K562 (cell line): Measurements from ENCODE around the gene PRPF8. TPM values are rescaled to one million over a fixed set of nuclear protein-coding genes. Genes with fewer than 3 reads are reported as not detected.

Experiments
- CBFA2T2 ChIP-seq: fragments of 450-650 bp; conservative IDR thresholded peaks from 2 replicates; pipeline ENCODE4 v1.6.1; 2017; ENCODE audit warnings: mild to moderate bottlenecking
- DNMT1 ChIP-seq: fragments of 450-650 bp; IDR thresholded peaks from 2 replicates; pipeline ENCODE4 v1.6.1; 2016; ENCODE audit warnings: antibody characterized with exemption, mild to moderate bottlenecking
- E2F3 ChIP-seq: fragments of 250-450 bp; sonication (Bioruptor Pico); IDR thresholded peaks from 2 replicates; pipeline ENCODE4 v1.4.0; 2020; ENCODE audit warnings: mild to moderate bottlenecking
- GATAD2B ChIP-seq: fragments of 450-650 bp; IDR thresholded peaks from 2 replicates; pipeline ENCODE4 v1.6.1; 2017; ENCODE audit warnings: mild to moderate bottlenecking, borderline replicate concordance
- HLTF ChIP-seq: fragments of 450-650 bp; IDR thresholded peaks from 2 replicates; pipeline ENCODE4 v1.6.1; 2016
- MAZ ChIP-seq, 2 experiments: fragments of 450-650 bp in 1 of 2; sonication (generic) in 1 of 2; formaldehyde crosslinking; IDR thresholded peaks in 1 of 2; conservative IDR thresholded peaks in 1 of 2; 2 replicates each; pipeline versions ENCODE4 v1.4.0 to v1.5.0; 2020; ENCODE audit warnings: mild to moderate bottlenecking in 1 of 2, missing genetic modification reagents in 1 of 2
- NCOA1 ChIP-seq: fragments of 450-650 bp; IDR thresholded peaks from 2 replicates; pipeline ENCODE4 v1.6.1; 2016; ENCODE audit warnings: low read depth
- PML ChIP-seq: IDR thresholded peaks from 2 replicates; pipeline ENCODE4 v1.6.1; 2012; ENCODE audit warnings: low read length, inconsistent platforms
- PPARD ChIP-seq: fragments of 250-450 bp; sonication (Bioruptor Pico); IDR thresholded peaks from 2 replicates; pipeline ENCODE4 v1.8.0; 2022; ENCODE audit warnings: inconsistent platforms, mild to moderate bottlenecking, moderate library complexity
- SRF ChIP-seq, 2 experiments: fragments of 250-450, 450-650 bp in 1 of 2; sonication (Bioruptor Pico) in 1 of 2; sonication (generic) in 1 of 2; formaldehyde crosslinking; IDR thresholded peaks; 2 replicates each; pipeline versions ENCODE4 v1.5.0 to v1.5.1; 2020 to 2022; ENCODE audit warnings: mild to moderate bottlenecking in 1 of 2, missing genetic modification reagents in 1 of 2
- TBL1XR1 ChIP-seq, 2 experiments: IDR thresholded peaks; 2 replicates each; pipeline ENCODE4 v1.6.1; 2012; ENCODE audit warnings: improper control_type of control experiment in 2 of 2, low read length in 2 of 2, mild to moderate bottlenecking in 1 of 2
- ZNF175 ChIP-seq: fragments of 200-800 bp; sonication (Bioruptor generic); IDR thresholded peaks from 2 replicates; pipeline ENCODE4 v1.6.1; 2016; ENCODE audit warnings: low read depth, mild to moderate bottlenecking, missing genetic modification characterization, missing compliant biosample characterization
- ZNF217 ChIP-seq: sonication (generic); formaldehyde crosslinking; IDR thresholded peaks from 2 replicates; pipeline ENCODE4 v1.8.0; 2022; ENCODE audit warnings: mild to moderate bottlenecking, missing genetic modification reagents
- polyA plus RNA-seq, 8 experiments: library from polyadenylated mRNA; depleted of rRNA in 4 of 8; stranded (reverse) in 5 of 8; unstranded in 3 of 8; fragments of >200 nt; fragmentation: Nextera tagmentation in 2 of 8; fragmentation: Illumina TruSeq in 1 of 8; extraction: Ambion mirVana in 2 of 8; extraction: Trizol in 1 of 8; gene quantifications; 2 replicates each; pipeline versions ENCODE4 v1.2.1 to v1.2.3, GENCODE V29; 2011 to 2014; ENCODE audit warnings: inconsistent platforms in 1 of 8, missing spikeins in 1 of 8
- total RNA-seq, 7 experiments: library from RNA; depleted of rRNA in 6 of 7; stranded (reverse); fragments of >200 nt in 6 of 7; fragmentation: Illumina TruSeq in 2 of 7; extraction: Trizol in 2 of 7; gene quantifications; 2 replicates each; pipeline versions ENCODE4 v1.2.1 to v1.2.3, GENCODE V29; 2011 to 2021; ENCODE audit warnings: low replicate concordance in 1 of 7
- TF ChIP-seq, protein P1 (sequence below): fragments of 450-650 bp; IDR thresholded peaks from 2 replicates; pipeline ENCODE4 v1.7.1; 2018; ENCODE audit warnings: mild to moderate bottlenecking, low read depth; ENCODE audit not compliant: partially characterized antibody
- TF ChIP-seq, protein P2 (sequence below): sonication (generic); formaldehyde crosslinking; IDR thresholded peaks from 2 replicates; pipeline ENCODE4 v1.8.0; 2023; ENCODE audit warnings: mild to moderate bottlenecking, missing genetic modification reagents
- TF ChIP-seq, protein P3 (sequence below): IDR thresholded peaks from 2 replicates; pipeline ENCODE4 v1.6.1; 2014; ENCODE audit warnings: antibody characterized with exemption
- TF ChIP-seq, protein P4 (sequence below): sonication (generic); formaldehyde crosslinking; IDR thresholded peaks from 2 replicates; pipeline ENCODE4 v1.8.0; 2022; ENCODE audit warnings: missing genetic modification reagents, mild to moderate bottlenecking, moderate library complexity, borderline replicate concordance

Gene PRPF8
- total and polyA plus RNA-seq, 9 of the 15 experiments (the other 6 are each of a cell fraction or from before 2014, with no cell fraction given): 64.3 to 294 (median 85.9) TPM

DNA sequence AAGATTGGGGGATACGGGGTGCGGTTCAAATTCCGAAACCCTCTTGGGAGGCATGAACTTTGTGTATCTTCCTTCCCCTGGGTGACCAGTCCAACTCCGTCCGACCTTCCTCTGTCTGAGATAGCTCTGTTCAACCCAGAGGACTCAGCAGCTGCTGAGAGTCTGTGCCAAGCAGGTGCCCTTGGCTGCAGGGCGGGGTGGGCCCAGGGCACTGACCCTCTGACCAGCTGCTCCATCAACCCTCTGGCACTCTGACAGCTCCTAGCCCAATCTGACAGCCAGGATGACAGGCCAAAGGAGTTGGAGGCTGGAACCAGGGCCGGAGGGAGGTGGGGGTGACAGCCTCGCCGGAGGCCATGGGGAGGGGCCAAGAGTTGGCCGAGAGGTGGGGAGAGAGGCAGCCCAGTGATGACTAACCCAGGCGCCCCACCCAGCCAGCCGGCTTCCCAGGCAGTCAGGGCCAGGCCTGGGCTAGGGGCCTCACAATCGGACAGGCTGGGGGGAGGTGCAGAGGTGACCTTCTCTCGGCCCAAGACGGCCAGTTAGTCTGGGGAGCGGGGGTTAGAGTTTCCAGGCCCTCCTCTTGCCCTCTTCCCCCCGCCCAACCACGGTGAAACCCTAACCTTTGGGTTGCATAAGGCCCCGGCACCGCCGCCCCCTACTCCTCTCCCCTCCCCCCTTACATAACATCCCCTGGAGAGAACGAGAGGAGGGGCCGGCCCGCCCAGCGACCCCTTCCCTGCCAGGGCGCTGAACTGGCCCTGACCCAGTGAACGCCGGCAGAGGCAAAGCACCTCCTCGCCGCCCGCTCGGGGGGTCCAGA, 30.5 kb upstream of the PRPF8 start (continued):
- peak in 1 of 2 experiments; percentile 56; a peak in 3 of 4 replicates for TF ChIP-seq MAZ (CRISPR knock-in tag; conservative IDR thresholded peaks at IDR 0.05 in 1 of 2, IDR thresholded peaks at IDR 0.05 in 1 of 2)
- TF ChIP-seq SRF (CRISPR knock-in tag; IDR thresholded peaks at IDR 0.05): no peak
- TF ChIP-seq CBFA2T2: no peak
- TF ChIP-seq TBL1XR1 (IDR thresholded peaks at IDR 0.05; ENCODE audit: low read length in 2 of 2): no peak; a peak in 1 of 4 replicates
- TF ChIP-seq, protein P1, sequence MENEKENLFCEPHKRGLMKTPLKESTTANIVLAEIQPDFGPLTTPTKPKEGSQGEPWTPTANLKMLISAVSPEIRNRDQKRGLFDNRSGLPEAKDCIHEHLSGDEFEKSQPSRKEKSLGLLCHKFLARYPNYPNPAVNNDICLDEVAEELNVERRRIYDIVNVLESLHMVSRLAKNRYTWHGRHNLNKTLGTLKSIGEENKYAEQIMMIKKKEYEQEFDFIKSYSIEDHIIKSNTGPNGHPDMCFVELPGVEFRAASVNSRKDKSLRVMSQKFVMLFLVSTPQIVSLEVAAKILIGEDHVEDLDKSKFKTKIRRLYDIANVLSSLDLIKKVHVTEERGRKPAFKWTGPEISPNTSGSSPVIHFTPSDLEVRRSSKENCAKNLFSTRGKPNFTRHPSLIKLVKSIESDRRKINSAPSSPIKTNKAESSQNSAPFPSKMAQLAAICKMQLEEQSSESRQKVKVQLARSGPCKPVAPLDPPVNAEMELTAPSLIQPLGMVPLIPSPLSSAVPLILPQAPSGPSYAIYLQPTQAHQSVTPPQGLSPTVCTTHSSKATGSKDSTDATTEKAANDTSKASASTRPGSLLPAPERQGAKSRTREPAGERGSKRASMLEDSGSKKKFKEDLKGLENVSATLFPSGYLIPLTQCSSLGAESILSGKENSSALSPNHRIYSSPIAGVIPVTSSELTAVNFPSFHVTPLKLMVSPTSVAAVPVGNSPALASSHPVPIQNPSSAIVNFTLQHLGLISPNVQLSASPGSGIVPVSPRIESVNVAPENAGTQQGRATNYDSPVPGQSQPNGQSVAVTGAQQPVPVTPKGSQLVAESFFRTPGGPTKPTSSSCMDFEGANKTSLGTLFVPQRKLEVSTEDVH: no peak
- no peak for TF ChIP-seq NCOA1
- TF ChIP-seq PPARD: no peak
- TF ChIP-seq E2F3 (CRISPR knock-in tag): no peak
- TF ChIP-seq, protein P2, sequence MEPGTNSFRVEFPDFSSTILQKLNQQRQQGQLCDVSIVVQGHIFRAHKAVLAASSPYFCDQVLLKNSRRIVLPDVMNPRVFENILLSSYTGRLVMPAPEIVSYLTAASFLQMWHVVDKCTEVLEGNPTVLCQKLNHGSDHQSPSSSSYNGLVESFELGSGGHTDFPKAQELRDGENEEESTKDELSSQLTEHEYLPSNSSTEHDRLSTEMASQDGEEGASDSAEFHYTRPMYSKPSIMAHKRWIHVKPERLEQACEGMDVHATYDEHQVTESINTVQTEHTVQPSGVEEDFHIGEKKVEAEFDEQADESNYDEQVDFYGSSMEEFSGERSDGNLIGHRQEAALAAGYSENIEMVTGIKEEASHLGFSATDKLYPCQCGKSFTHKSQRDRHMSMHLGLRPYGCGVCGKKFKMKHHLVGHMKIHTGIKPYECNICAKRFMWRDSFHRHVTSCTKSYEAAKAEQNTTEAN: no peak
- no peak for TF ChIP-seq HLTF
- no peak for TF ChIP-seq ZNF175 (CRISPR knock-in tag)
- TF ChIP-seq PML: no peak
- no peak for TF ChIP-seq DNMT1
- TF ChIP-seq, protein P3, sequence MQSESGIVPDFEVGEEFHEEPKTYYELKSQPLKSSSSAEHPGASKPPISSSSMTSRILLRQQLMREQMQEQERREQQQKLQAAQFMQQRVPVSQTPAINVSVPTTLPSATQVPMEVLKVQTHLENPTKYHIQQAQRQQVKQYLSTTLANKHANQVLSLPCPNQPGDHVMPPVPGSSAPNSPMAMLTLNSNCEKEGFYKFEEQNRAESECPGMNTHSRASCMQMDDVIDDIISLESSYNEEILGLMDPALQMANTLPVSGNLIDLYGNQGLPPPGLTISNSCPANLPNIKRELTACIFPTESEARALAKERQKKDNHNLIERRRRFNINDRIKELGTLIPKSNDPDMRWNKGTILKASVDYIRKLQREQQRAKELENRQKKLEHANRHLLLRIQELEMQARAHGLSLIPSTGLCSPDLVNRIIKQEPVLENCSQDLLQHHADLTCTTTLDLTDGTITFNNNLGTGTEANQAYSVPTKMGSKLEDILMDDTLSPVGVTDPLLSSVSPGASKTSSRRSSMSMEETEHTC: no peak
- TF ChIP-seq ZNF217 (CRISPR knock-in tag): no peak
- no peak for TF ChIP-seq GATAD2B
- TF ChIP-seq, protein P4, sequence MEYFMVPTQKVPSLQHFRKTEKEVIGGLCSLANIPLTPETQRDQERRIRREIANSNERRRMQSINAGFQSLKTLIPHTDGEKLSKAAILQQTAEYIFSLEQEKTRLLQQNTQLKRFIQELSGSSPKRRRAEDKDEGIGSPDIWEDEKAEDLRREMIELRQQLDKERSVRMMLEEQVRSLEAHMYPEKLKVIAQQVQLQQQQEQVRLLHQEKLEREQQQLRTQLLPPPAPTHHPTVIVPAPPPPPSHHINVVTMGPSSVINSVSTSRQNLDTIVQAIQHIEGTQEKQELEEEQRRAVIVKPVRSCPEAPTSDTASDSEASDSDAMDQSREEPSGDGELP (CRISPR knock-in tag): peak; percentile 90
